Measurements from ENCODE around the gene PPIF. TPM values are rescaled to one million over a fixed set of nuclear protein-coding genes. Genes with fewer than 3 reads are reported as not detected.

The PPIF gene
- total and polyA plus RNA-seq, 10 donors = 29.2 to 99.3 (median 67.5) TPM

DNA sequence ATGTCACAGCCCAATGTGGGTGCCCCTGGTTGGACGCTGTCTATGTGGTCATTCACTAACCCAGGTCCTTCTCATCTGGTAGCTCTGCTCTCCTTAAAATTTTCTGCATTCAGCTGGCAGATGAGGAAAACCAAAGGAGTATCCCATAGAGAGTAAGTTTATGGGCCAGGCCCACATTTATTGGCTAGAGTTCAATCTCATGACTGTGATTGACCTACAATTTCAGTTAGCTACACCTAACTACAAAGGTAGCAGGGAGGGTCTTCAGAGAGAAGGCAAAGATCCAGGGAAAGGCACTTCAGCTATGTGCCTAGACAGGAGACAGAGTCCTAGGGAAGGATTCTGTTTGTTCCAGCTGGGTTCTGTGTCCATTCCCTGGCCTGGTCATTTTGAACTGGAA, 23.7 kb upstream of the PPIF start:
- H3K27ac ChIP-seq = peak overlapping the region in 4 of 8 donors; percentile 44 to 77 (median 76)
- TF ChIP-seq POLR2AphosphoS5 (IDR thresholded peaks at IDR 0.05) (no peak), POLR2A (IDR thresholded peaks at IDR 0.05) (no peak)
- TF ChIP-seq, protein P1, sequence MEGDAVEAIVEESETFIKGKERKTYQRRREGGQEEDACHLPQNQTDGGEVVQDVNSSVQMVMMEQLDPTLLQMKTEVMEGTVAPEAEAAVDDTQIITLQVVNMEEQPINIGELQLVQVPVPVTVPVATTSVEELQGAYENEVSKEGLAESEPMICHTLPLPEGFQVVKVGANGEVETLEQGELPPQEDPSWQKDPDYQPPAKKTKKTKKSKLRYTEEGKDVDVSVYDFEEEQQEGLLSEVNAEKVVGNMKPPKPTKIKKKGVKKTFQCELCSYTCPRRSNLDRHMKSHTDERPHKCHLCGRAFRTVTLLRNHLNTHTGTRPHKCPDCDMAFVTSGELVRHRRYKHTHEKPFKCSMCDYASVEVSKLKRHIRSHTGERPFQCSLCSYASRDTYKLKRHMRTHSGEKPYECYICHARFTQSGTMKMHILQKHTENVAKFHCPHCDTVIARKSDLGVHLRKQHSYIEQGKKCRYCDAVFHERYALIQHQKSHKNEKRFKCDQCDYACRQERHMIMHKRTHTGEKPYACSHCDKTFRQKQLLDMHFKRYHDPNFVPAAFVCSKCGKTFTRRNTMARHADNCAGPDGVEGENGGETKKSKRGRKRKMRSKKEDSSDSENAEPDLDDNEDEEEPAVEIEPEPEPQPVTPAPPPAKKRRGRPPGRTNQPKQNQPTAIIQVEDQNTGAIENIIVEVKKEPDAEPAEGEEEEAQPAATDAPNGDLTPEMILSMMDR (IDR thresholded peaks at IDR 0.05 in 8 of 11, conservative IDR thresholded peaks at IDR 0.05 in 3 of 11) = no peak

DNA sequence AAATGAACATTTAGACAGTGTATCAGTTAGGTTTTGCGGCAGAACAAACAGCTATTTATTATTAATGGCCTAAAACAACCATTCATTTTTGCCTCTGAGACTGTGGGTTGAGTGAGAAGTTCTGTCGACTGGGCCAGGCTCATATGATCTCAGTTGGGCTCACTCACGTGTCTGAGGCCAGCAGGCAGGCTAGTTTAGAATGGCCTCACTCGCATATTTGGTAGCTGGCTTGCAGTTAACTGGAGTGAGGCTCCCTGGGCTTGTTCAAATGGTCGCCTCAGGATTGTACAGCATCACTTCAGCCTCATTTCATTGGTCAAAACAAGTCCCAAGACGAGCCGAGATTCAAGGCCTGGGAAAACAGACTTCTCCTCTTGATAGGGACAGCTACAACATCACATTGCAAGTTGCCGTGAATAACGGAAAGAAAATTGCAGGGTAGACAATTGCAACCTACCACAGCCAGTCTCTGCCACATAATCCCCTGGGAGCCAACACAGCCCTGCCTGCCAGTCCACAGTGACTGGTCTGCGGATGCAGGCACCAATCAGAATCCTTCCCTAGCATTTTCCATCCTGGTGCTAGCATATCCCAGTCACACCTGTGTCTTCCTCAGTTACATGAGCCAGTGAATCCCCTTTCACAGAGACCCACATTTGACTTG, 23.1 kb upstream of the PPIF start:
- peak overlapping the region in 4 of 8 donors; percentile 44 to 77 (median 76) for H3K27ac ChIP-seq
- DNase-seq = peak; percentile 36
- no peaks in the 10 kb centered on the region for H3K27me3 ChIP-seq (replicated peaks in 1 of 7)
- peaks cover 5 to 52% (median 37%) of the 10 kb centered on the region in 6 donors for H3K4me1 ChIP-seq
- intact Hi-C loops (cut with DNase I; ENCODE audit: low total_unique reads) = no loop called here
- H3K9me3 ChIP-seq = no peaks in the 10 kb centered on the region
- TF ChIP-seq POLR2AphosphoS5 (IDR thresholded peaks at IDR 0.05) (no peak), POLR2A (IDR thresholded peaks at IDR 0.05) (no peak)
- TF ChIP-seq, protein P1 (IDR thresholded peaks at IDR 0.05 in 8 of 11, conservative IDR thresholded peaks at IDR 0.05 in 3 of 11) = no peak
- WGBS, 5 donors = 82 to 89% (median 84%) methylated on average over 10 of the region's 10 CpGs
- H3K36me3 ChIP-seq = no peaks in the 10 kb centered on the region
- no peak overlapping the region for H3K4me3 ChIP-seq

More for the DNA sequence above, 23.7 kb upstream of the PPIF start:
- Histone ChIP-seq H3K9me3 (no peaks in the 10 kb centered on the region), H3K36me3 (no peaks in the 10 kb centered on the region), H3K4me3 (no peak overlapping the region), H3K4me1 (peaks cover 5 to 58% (median 39%) of the 10 kb centered on the region in 6 donors), H3K27me3 (replicated peaks in 1 of 7) (no peaks in the 10 kb centered on the region)
- intact Hi-C loops (cut with DNase I; ENCODE audit: low total_unique reads) = no loop called here
- no peak for DNase-seq
- WGBS, 5 donors = 41 to 64% (median 52%) methylated on average over 1 of the region's 1 CpG

DNA sequence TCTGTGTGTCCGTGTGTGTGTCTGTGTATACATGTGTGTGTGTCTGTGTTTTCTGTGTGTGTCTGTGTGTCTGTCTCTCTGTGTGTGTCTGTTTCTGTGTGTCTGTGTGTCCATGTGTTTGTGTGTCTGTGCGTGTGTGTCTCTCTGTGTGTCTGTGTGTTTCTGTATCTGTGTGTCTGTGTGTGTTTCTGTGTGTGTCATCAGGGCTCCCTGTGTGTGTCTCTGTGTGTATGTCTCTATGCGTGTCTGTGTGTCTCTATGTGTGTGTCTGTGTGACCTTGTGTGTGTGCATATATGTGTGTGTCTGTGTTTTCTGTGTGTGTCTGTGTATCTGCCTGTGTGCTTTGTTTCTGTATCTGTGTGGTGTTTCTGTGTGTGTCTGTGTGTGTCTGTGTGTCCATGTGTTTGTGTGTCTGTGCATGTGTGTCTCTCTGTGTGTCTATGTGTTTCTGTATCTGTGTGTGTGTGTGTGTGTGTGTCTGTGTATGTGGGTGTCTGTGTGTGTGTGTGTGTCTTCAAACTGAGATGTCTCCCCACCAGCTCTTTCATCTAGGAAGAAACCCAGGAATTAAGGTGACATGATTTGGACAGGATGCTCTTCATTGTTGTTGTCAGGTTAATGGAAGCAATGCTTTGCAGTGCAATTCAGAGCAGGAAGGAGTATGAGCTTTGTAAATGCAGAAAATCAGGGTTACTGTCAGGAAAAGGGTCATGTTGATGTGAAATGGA, 20.7 kb upstream of the PPIF start:
- H3K36me3 ChIP-seq = no peaks in the 10 kb centered on the region
- no peak overlapping the region for H3K4me3 ChIP-seq
- intact Hi-C loops (cut with DNase I; ENCODE audit: low total_unique reads) = no loop called here
- no peaks in the 10 kb centered on the region for H3K9me3 ChIP-seq
- H3K27me3 ChIP-seq (replicated peaks in 1 of 7) = no peaks in the 10 kb centered on the region
- no peak for DNase-seq
- H3K4me1 ChIP-seq = peaks cover 8 to 34% (median 28%) of the 10 kb centered on the region in 6 donors
- H3K27ac ChIP-seq = no peak overlapping the region
- TF ChIP-seq, protein P1 (IDR thresholded peaks at IDR 0.05 in 8 of 11, conservative IDR thresholded peaks at IDR 0.05 in 3 of 11) = no peak
- TF ChIP-seq POLR2AphosphoS5 (IDR thresholded peaks at IDR 0.05) = no peak
- no peak for TF ChIP-seq POLR2A (IDR thresholded peaks at IDR 0.05)
- 89 to 98% (median 97%) methylated on average over 3 of the region's 3 CpGs for WGBS, 5 donors

GRCh38 chr10:79327090-79327457, 20.2 kb upstream of the PPIF start:
- TF ChIP-seq, protein P1 (IDR thresholded peaks at IDR 0.05 in 8 of 11, conservative IDR thresholded peaks at IDR 0.05 in 3 of 11) = no peak
- TF ChIP-seq POLR2A (IDR thresholded peaks at IDR 0.05) = no peak
- no peak for TF ChIP-seq POLR2AphosphoS5 (IDR thresholded peaks at IDR 0.05)
- Histone ChIP-seq H3K36me3 (no peaks in the 10 kb centered on the region), H3K27ac (no peak overlapping the region), H3K9me3 (no peaks in the 10 kb centered on the region), H3K27me3 (replicated peaks in 1 of 7) (no peaks in the 10 kb centered on the region), H3K4me1 (peaks cover 12 to 34% (median 28%) of the 10 kb centered on the region in 6 donors), H3K4me3 (no peak overlapping the region)
- intact Hi-C loops (cut with DNase I; ENCODE audit: low total_unique reads) = no loop called here
- peak; percentile 59 for DNase-seq
- 90 to 92% (median 91%) methylated on average over 8 of the region's 8 CpGs for WGBS, 5 donors
